HL-60 (cell line): ENCODE data around the gene WDR47.
A peak's percentile ranks its signal among the peaks of the same experiment; 100 is the strongest.

Experiments used
- DNase-seq, 2 experiments: peaks; one replicate each; pipeline ENCODE4 v3.0.0-alpha.2; 2010 to 2020; ENCODE audit warnings: low read depth in 1 of 2, low spot score in 1 of 2
- H3K27ac ChIP-seq: fragments of 250-450 bp; sonication (Bioruptor Pico); replicated peaks from 2 replicates; pipeline ENCODE4 v1.5.1; 2020; ENCODE audit warnings: mild to moderate bottlenecking, moderate library complexity
- H3K27me3 ChIP-seq: fragments of 250-450 bp; sonication (Bioruptor Pico); 2 replicates; pipeline ENCODE4 v1.5.1; 2021; ENCODE audit warnings: mild to moderate bottlenecking, moderate library complexity; ENCODE audit not compliant: insufficient read depth, poor library complexity, severe bottlenecking
- H3K4me3 ChIP-seq: replicated peaks from 2 replicates; pipeline ENCODE4 v1.5.1; 2011; ENCODE audit warnings: mild to moderate bottlenecking, control low read depth, low read length; ENCODE audit not compliant: insufficient read depth
- CTCF ChIP-seq: IDR thresholded peaks from one replicate; pipeline ENCODE4 v1.5.1; 2011; ENCODE audit warnings: low read length, control low read depth, inconsistent platforms; ENCODE audit not compliant: insufficient read depth
- GABPA ChIP-seq: IDR thresholded peaks from 2 replicates; pipeline ENCODE4 v1.6.1; 2012; ENCODE audit warnings: low read depth
- POLR2AphosphoS5 ChIP-seq: IDR thresholded peaks from 2 replicates; pipeline ENCODE4 v1.6.1; 2012; ENCODE audit warnings: low read depth
- REST ChIP-seq: IDR thresholded peaks from 2 replicates; pipeline ENCODE4 v1.6.1; 2012; ENCODE audit warnings: low read depth; ENCODE audit not compliant: insufficient replicate concordance
- SPI1 ChIP-seq: IDR thresholded peaks from 2 replicates; pipeline ENCODE4 v1.6.1; 2012; ENCODE audit warnings: low read depth, mild to moderate bottlenecking, borderline replicate concordance

WDR47 gene

GRCh38 chr1:108972951-108973350 is 69.0 kb downstream of the WDR47 start:
- no peak for DNase-seq
- no peak overlapping the region for H3K27ac ChIP-seq
- TF ChIP-seq POLR2AphosphoS5 = no peak
- TF ChIP-seq SPI1 = no peak
- no peak for TF ChIP-seq GABPA
- TF ChIP-seq REST = no peak
- TF ChIP-seq CTCF = no peak
- no peak overlapping the region for H3K4me3 ChIP-seq
- no peaks in the 10 kb centered on the region for H3K27me3 ChIP-seq

- Histone ChIP-seq H3K27ac (no peak overlapping the region), H3K27me3 (no peaks in the 10 kb centered on the region), H3K4me3 (no peak overlapping the region)
- no peak for DNase-seq
- TF ChIP-seq SPI1 (no peak), GABPA (no peak), CTCF (no peak), POLR2AphosphoS5 (no peak), REST (no peak)
Measured at GRCh38 chr1:108969346-108969745, 72.6 kb downstream of the WDR47 start.

- no peaks in the 10 kb centered on the region for H3K27me3 ChIP-seq
- peak within 1 kb of the TSS; percentile 76 for H3K4me3 ChIP-seq
- peak; percentile 85 for TF ChIP-seq POLR2AphosphoS5
- peak; percentile 66 for TF ChIP-seq REST
- no peak for TF ChIP-seq CTCF
- peak within 1 kb of the TSS; percentile 83 for H3K27ac ChIP-seq
- DNase-seq = peak; percentile 86 to 95
Measured at GRCh38 chr1:108963052-108963686, 78.7 kb downstream of the WDR47 start, which contains the start of gene CLCC1. Gene CLCC1, minus strand, starts transcription at chr1:108963484. Its CDS starts 13,047 bp downstream, at chr1:108950437.
